Endothelial cell (in vitro differentiated cells): ENCODE measurements around the gene CLCA1. TPM values are rescaled to one million over a fixed set of nuclear protein-coding genes. Genes with fewer than 3 reads are reported as not detected.

Source experiments
- DNase-seq: peaks from one replicate; pipeline ENCODE4 v3.0.0; 2021; ENCODE audit warnings: low spot score
- H3K27ac Mint-ChIP-seq: one replicate; pipeline ENCODE4 v1.8.0; 2021; ENCODE audit warnings: mixed read lengths, inconsistent platforms; ENCODE audit not compliant: unreplicated experiment
- H3K27me3 Mint-ChIP-seq: one replicate; pipeline ENCODE4 v1.8.0; 2021; ENCODE audit warnings: mild to moderate bottlenecking, moderate library complexity, mixed read lengths, inconsistent platforms; ENCODE audit not compliant: unreplicated experiment
- H3K36me3 Mint-ChIP-seq: one replicate; pipeline ENCODE4 v1.8.0; 2021; ENCODE audit warnings: mild to moderate bottlenecking, low read depth, mixed read lengths, inconsistent platforms; ENCODE audit not compliant: unreplicated experiment
- H3K4me1 Mint-ChIP-seq: one replicate; pipeline ENCODE4 v1.8.0; 2021; ENCODE audit warnings: mild to moderate bottlenecking, mixed read lengths, inconsistent platforms; ENCODE audit not compliant: unreplicated experiment
- H3K4me3 Mint-ChIP-seq: one replicate; pipeline ENCODE4 v1.8.0; 2021; ENCODE audit warnings: mild to moderate bottlenecking, mixed read lengths, inconsistent platforms; ENCODE audit not compliant: unreplicated experiment
- H3K9me3 Mint-ChIP-seq: one replicate; pipeline ENCODE4 v1.8.0; 2021; ENCODE audit warnings: mixed read lengths, inconsistent platforms; ENCODE audit not compliant: unreplicated experiment
- CTCF ChIP-seq: fragments of 200-600 bp; sonication (generic); IDR thresholded peaks from one replicate; pipeline ENCODE4 v1.5.0; 2021; ENCODE audit warnings: antibody characterized with exemption; ENCODE audit not compliant: unreplicated experiment
- total RNA-seq: library from RNA; stranded (reverse); fragmentation: NEBNext Ultra II Directional; extraction: Animal tissue kit (Norgen Biotek cat#: 25700); gene quantifications from one replicate; pipeline ENCODE4 v1.2.1, GENCODE V29; 2021; ENCODE audit not compliant: unreplicated experiment

Gene CLCA1
- total RNA-seq, 1 donor from 2014 or later: not detected

DNA sequence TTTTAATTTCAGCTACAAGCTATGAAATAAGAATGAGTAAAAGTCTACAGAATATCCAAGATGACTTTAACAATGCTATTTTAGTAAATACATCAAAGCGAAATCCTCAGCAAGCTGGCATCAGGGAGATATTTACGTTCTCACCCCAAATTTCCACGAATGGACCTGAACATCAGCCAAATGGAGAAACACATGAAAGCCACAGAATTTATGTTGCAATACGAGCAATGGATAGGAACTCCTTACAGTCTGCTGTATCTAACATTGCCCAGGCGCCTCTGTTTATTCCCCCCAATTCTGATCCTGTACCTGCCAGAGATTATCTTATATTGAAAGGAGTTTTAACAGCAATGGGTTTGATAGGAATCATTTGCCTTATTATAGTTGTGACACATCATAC lies 13.7 kb upstream of the CLCA1 start:
- no peak overlapping the region for H3K27ac Mint-ChIP-seq
- peaks cover 5% of the 10 kb centered on the region for H3K4me1 Mint-ChIP-seq
- H3K36me3 Mint-ChIP-seq: no peaks in the 10 kb centered on the region
- TF ChIP-seq CTCF: no peak
- no peak overlapping the region for H3K4me3 Mint-ChIP-seq
- no peaks in the 10 kb centered on the region for H3K9me3 Mint-ChIP-seq
- no peaks in the 10 kb centered on the region for H3K27me3 Mint-ChIP-seq
- no peak for DNase-seq

DNA sequence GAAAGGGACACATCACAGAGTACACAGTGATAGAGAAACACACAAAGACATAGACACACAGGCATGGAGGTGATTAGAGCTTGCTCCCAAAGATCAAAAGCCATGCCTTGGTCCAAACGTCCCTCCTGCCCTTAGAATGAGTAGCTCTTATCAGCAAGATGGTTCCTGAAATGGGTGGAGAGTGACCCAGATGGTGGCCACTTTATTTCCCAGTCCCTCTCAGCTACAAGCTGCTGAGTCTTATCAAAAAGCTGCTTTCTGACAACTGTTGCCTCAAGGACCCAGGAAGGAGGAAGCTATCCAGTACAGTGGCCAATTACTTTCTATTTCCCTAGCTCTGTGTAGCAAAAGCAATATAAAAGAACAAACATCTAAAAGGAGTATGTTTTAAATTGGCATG lies 7.7 kb upstream of the CLCA1 start:
- no peak for DNase-seq
- TF ChIP-seq CTCF: no peak
- Mint-ChIP-seq H3K4me1 (peaks cover 9% of the 10 kb centered on the region), H3K4me3 (no peak overlapping the region), H3K36me3 (no peaks in the 10 kb centered on the region), H3K27ac (no peak overlapping the region), H3K9me3 (no peaks in the 10 kb centered on the region), H3K27me3 (no peaks in the 10 kb centered on the region)

- no peaks in the 10 kb centered on the region for H3K9me3 Mint-ChIP-seq
- no peak overlapping the region for H3K27ac Mint-ChIP-seq
- H3K4me3 Mint-ChIP-seq: no peak overlapping the region
- no peak for TF ChIP-seq CTCF
- DNase-seq: no peak
- peaks cover 9% of the 10 kb centered on the region for H3K4me1 Mint-ChIP-seq
- H3K36me3 Mint-ChIP-seq: no peaks in the 10 kb centered on the region
- no peaks in the 10 kb centered on the region for H3K27me3 Mint-ChIP-seq
Measured at GRCh38 chr1:86461482-86461881, 7.2 kb upstream of the CLCA1 start.

DNA sequence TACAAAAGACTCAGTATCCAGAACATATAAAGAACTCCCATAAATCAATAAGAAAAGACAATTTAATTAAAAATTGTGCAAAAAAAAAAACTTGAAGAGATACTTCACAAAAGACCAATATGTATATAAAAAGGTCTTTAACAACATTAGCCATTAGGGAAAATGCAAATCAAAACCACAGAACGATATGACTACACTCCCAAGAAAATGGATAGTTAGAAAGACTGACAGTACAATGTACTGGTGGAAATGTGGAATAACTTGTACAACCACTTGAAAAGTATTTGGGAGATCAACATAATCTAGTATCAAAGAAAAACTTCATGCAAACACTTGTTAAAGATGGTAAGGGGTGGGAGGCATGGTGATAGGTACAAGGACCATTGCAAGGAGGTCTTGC lies 3.9 kb upstream of the CLCA1 start:
- no peaks in the 10 kb centered on the region for H3K36me3 Mint-ChIP-seq
- TF ChIP-seq CTCF: no peak
- H3K4me1 Mint-ChIP-seq: peaks cover 9% of the 10 kb centered on the region
- DNase-seq: no peak
- no peaks in the 10 kb centered on the region for H3K9me3 Mint-ChIP-seq
- H3K27ac Mint-ChIP-seq: no peak overlapping the region
- H3K27me3 Mint-ChIP-seq: no peaks in the 10 kb centered on the region
- H3K4me3 Mint-ChIP-seq: no peak overlapping the region

- Mint-ChIP-seq H3K4me1 (no peaks in the 10 kb centered on the region), H3K27ac (no peak overlapping the region), H3K36me3 (no peaks in the 10 kb centered on the region), H3K9me3 (no peaks in the 10 kb centered on the region), H3K27me3 (no peaks in the 10 kb centered on the region), H3K4me3 (no peak overlapping the region)
- no peak for TF ChIP-seq CTCF
- DNase-seq: no peak
Measured at GRCh38 chr1:86466109-86466844, 2.5 kb upstream of the CLCA1 start.
